ENCODE data around the gene POLE4.

DNA sequence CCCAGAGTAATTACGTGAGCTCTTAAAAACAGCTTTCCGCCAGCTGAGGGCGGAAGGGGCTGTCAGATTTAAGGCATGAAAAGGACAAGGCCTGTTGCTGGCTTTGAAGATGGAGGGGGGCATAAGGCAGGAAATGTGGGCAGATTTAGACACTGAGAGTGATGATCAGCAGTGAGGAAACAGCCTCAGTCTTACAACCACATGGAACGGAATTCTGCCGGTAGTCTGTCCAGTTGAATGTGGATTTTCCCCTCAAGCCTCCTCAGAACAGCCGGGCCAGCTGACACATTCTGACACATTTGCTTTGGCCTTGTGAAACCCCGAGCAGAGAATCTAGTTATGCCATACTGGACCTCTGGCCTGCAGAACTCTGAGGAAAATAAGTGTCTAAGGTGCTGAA lies 16.6 kb downstream of the POLE4 start:
- no peak for TF ChIP-seq PREB (CRISPR knock-in tag; IDR thresholded peaks at IDR 0.05)
- TF ChIP-seq, protein P1, sequence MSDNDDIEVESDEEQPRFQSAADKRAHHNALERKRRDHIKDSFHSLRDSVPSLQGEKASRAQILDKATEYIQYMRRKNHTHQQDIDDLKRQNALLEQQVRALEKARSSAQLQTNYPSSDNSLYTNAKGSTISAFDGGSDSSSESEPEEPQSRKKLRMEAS (CRISPR knock-in tag; IDR thresholded peaks at IDR 0.05) = no peak
- TF ChIP-seq TGIF2 (CRISPR knock-in tag; IDR thresholded peaks at IDR 0.05) = no peak
- TF ChIP-seq, protein P2, sequence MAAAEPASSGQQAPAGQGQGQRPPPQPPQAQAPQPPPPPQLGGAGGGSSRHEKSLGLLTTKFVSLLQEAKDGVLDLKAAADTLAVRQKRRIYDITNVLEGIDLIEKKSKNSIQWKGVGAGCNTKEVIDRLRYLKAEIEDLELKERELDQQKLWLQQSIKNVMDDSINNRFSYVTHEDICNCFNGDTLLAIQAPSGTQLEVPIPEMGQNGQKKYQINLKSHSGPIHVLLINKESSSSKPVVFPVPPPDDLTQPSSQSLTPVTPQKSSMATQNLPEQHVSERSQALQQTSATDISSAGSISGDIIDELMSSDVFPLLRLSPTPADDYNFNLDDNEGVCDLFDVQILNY (CRISPR knock-in tag; IDR thresholded peaks at IDR 0.05) = no peak
- TF ChIP-seq ZSCAN29 (IDR thresholded peaks at IDR 0.05) = no peak
- no peak for TF ChIP-seq CBX5 (IDR thresholded peaks at IDR 0.05; ENCODE audit: borderline replicate concordance, low read depth)
- no peak for TF ChIP-seq ZNF764 (CRISPR knock-in tag; IDR thresholded peaks at IDR 0.05; ENCODE audit: low read depth)
- TF ChIP-seq NR2F6 (CRISPR knock-in tag; IDR thresholded peaks at IDR 0.05) = no peak
- no peak for TF ChIP-seq NONO (IDR thresholded peaks at IDR 0.05; ENCODE audit: low read depth in 2 of 2, low read length in 1 of 2)
- TF ChIP-seq, protein P3, sequence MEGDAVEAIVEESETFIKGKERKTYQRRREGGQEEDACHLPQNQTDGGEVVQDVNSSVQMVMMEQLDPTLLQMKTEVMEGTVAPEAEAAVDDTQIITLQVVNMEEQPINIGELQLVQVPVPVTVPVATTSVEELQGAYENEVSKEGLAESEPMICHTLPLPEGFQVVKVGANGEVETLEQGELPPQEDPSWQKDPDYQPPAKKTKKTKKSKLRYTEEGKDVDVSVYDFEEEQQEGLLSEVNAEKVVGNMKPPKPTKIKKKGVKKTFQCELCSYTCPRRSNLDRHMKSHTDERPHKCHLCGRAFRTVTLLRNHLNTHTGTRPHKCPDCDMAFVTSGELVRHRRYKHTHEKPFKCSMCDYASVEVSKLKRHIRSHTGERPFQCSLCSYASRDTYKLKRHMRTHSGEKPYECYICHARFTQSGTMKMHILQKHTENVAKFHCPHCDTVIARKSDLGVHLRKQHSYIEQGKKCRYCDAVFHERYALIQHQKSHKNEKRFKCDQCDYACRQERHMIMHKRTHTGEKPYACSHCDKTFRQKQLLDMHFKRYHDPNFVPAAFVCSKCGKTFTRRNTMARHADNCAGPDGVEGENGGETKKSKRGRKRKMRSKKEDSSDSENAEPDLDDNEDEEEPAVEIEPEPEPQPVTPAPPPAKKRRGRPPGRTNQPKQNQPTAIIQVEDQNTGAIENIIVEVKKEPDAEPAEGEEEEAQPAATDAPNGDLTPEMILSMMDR (IDR thresholded peaks at IDR 0.05 in 2 of 3, conservative IDR thresholded peaks at IDR 0.05 in 1 of 3; ENCODE audit: insufficient read depth in 2 of 3, low read depth in 1 of 3, low read length in 3 of 3) = no peak
- no peak for TF ChIP-seq FOXK1 (CRISPR knock-in tag; IDR thresholded peaks at IDR 0.05; ENCODE audit: borderline replicate concordance)
- no peak for TF ChIP-seq TSHZ1 (CRISPR knock-in tag; IDR thresholded peaks at IDR 0.05)

All from K562 (cell line).